GM18520 (cell line): Measurements from ENCODE around the gene RAET1L.
"Not testable (repeated sequence)": the region's sequence is repeated elsewhere in the genome, so short reads cannot be mapped to it uniquely, and the experiment has no call there.

Experiments used
- ATAC-seq: cut with Tn5 transposase; IDR thresholded peaks from one replicate; pipeline ENCODE4 v1.9.1; 2021; ENCODE audit not compliant: unreplicated experiment

The RAET1L gene

DNA sequence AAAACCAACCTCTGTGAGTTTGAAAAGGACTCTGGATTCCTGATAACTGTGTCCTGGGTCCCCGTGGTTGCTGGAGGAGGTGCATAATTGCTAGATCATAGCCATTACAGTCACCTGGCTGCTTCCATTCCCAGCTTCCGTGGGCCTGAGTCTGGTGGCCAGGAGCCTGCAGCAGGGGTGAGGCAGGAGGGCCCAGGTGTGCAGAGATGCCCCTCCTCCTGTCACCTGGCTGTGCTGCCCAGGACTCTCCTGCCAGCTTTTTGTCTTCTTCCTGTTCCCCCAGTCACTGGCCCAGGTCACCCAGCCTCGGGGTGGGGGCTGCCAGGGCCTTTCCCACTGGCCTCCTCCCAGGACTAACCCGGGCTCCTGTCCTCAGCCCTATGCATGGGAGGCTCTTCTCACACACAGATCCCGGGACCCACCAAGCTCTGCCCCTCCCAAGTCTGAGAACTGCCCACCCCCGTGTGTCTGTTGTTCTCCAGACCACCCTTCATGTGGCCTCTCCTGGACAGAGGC, 30.0 kb downstream of the RAET1L start:
- ATAC-seq: no peak

DNA sequence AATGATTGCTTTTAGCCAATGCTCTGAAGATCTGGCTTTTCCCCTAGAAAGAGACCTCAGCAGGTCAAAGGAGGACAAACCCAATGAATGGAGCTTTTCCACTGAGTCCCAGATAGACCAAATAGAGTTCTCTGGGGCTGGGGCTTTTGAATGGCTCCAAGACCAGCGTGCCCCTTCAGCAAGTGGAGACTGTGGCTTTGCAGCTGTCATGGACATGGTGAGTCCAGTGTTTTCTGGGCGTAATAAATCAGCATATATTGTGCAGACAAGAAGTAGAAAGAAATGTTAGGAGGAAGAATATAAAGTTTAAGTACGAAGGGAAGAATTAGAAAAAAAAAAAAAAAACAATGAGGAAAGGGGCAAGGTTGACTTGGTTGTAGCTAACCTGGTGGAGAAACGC, 33.5 kb downstream of the RAET1L start:
- ATAC-seq: no peak

DNA sequence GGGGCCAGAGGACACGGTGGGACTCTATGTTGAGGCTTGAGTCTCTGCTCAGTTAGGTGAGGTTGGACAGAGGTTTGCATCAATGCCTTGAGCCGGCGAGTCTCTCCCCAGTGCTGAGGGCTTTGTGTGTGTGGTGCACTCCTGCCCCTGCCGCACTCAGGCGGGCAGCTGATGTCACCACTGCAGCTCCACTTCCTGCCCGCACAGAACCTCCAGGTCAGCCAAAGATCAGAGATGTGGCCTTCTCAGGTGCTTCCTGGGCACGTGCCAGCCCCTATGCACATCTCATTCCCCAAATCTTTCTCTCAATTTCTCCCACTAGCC, 33.9 kb downstream of the RAET1L start:
- not testable (repeated sequence) for ATAC-seq

GRCh38 chr6:149990661-149991471, 34.5 kb downstream of the RAET1L start:
- no peak for ATAC-seq

GRCh38 chr6:149990212-149990660, 35.1 kb downstream of the RAET1L start:
- no peak for ATAC-seq

DNA sequence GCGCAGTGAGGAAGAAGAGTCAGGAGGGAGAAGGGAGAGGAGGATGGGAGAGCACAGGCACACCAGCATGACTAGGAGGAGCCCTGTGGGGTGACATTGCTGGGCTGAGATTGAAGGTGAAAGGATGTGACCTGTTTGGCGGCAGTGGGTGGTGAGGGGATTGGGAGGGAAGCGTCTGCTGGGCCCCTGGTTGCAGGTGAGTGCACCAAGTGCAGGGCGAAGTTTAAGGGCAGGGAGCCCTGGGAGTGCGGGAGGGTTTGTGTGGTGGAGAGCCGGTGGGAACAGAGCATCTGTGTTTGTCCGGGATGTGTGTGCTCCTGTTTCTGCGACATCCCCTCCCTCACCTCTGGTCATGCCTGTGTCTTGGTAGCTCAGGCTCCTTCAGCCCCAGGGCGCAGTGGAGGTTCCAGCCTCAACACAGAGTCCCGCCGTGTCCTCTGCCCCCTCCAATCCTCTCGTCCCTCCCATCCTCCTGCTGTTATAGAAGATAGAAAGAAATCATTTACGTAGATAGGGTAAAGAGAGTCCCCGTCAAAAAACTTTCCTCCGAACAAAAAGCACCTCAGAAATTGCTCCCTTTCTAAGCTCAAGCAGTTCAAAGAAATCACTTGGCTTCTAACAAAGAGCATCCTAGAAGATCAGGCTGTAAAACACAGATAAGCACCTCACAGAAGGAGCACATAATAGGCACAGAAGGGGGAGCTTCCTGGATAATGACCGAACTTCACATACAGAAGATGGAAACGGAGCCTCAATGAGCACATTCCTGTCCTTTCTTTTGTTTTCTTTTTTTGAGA, 36.6 kb downstream of the RAET1L start:
- ATAC-seq: no peak

- ATAC-seq: no peak
These were observed 37.7 kb downstream of the RAET1L start for GRCh38 chr6:149987602-149988107.

DNA sequence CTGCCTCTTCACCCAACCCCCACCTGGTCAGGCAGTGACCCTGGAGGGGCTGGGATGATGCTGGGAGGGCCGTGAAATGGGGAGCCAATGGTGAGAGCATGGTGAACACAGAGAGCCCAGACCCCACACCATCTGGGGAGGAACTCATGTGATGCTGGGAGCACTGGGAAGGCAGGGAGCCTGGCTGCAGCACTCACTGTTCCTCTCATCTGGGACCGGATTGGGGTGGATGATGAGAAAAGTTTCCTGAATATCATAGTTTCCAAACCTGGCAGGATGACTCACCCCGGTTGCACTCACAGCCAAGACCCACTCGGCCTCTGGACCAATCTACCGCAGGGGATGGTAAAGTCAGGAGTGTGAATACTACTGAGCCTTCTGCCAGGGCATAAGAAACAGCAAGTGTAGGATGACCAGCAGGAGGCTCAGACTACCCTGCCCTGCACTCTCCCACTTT, 39.8 kb downstream of the RAET1L start:
- ATAC-seq: no peak

DNA sequence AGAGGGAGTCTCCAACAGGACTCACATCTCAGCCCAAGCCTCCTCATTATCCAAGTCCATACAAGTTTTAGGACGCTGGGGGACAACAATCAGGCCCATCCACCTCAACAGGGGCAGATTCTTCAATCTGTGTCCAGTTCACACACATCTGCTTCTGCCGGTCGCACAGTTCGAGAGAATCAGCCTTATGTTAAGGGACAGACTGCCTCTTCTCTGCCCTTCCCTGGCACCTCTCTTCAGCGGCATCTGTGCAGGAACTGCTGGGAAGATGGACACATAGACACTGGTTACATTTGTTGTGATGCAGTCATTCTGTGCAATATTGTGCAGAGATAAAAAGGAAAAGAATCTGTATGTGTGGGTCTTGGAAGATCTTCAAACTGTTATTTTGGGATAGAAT, 40.6 kb downstream of the RAET1L start:
- no peak for ATAC-seq

DNA sequence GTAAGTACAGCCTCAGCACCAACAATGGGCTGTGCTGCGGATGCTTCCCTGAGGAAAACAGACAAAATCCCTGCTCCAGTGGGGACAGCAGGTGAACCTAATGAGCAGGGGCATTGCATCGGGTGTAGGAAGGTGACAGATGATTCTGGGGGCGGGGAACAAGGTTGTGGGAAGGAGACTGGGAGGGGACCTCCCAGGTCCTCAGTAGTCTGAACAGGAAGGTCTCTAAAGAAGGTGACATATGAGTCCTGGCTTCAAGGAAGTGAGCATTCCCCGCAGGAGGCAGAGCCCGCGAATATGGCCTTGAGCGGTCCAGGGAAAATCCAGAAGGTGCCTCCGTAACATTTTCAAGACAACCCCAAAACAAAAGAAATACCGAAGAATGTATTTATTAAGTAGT, 42.2 kb downstream of the RAET1L start:
- ATAC-seq: no peak

DNA sequence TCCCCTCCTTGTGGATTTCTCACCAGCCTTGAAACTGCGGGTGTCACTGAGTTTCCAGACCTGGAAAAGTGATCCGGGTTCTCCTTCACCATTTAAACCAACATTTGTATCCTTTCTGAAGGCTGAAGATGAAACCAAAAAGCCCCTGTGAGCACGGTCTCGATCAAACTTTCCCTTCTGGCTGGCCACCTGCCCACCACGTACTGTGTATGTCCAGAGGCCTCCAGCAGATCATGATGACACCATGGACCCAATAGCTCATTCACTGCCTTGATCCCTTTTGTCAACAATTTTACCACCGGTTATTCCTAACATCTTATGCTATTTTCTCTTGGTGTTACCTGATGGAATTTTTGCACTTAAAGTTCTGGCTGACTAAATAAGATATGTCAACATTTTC, 46.0 kb downstream of the RAET1L start:
- no peak for ATAC-seq

- no peak for ATAC-seq
These were observed 46.7 kb downstream of the RAET1L start for GRCh38 chr6:149978610-149979009.

GRCh38 chr6:149977221-149977620, 48.1 kb downstream of the RAET1L start:
- no peak for ATAC-seq

- no peak for ATAC-seq
These were observed 49.9 kb downstream of the RAET1L start for GRCh38 chr6:149975400-149975799.

- no peak for ATAC-seq
These were observed 50.5 kb downstream of the RAET1L start for GRCh38 chr6:149974825-149975224.

DNA sequence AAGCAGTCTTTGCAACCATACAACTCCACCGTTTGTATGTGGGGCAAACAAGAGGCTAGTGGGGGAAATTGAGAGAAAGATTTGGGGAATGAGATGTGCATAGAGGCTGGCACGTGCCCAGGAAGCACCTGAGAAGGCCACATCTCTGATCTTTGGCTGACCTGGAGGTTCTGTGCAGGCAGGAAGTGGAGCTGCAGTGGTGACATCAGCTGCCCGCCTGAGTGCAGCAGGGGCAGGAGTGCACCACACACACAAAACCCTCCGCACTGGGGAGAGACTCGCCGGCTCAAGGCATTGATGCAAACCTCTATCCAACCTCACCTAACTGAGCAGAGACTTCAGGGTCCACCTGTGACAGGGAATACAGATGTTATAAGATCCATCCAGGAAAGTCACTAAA, 50.9 kb downstream of the RAET1L start:
- ATAC-seq: not testable (repeated sequence)

DNA sequence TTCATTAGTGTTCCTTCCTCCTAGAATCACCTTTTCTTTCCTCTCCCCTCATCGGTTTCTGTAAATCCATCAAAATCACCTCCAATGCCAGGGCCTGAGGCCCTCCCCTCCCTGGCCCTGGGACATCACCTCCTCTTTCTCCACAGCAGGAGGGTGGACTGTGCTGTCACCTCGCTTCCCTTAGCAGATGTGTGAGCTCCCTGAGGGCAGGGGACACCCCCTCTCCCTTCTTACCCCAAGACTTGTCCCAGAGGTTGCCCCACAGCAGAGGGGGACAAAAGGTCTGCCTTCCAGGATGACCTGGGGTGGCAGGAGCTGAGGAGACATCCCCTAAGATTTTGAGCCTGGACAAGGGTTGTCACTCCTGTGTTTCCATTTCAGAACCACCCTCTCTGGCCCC, 55.7 kb downstream of the RAET1L start:
- no peak for ATAC-seq

DNA sequence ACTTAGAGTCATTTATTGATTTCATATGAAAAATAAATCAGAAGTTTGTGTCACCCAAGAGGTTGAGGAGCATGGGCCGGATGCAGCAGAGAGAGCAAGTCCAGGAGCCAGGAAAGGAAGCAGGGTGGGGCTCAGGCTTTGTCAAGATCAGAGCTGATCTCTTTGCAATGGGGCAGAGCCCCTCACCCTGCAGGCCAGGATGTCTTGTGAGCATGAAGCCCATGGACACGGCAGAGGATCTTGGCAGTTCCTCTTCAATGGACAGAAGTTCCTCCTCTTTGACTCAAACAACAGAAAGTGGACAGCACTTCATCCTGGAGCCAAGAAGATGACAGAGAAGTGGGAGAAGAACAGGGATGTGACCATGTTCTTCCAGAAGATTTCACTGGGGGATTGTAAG, 56.4 kb downstream of the RAET1L start:
- ATAC-seq: not testable (repeated sequence)
